Transverse colon (tissue), 4 donors: ENCODE data around the gene CISD3. TPM values are rescaled to one million over a fixed set of nuclear protein-coding genes. Genes with fewer than 3 reads are reported as not detected.

ENCODE experiments used
- DNase-seq: peaks from one replicate; pipeline ENCODE4 v3.0.0-alpha.2; 2019
- H3K27ac ChIP-seq, 4 donors: fragments of 200-600 bp; sonication (generic); 2 replicates each; pipeline ENCODE4 v1.5.1; 2016 to 2018; ENCODE audit warnings: inconsistent platforms in 4 of 4
- H3K27me3 ChIP-seq: fragments of 200-600 bp; sonication (generic); 2 replicates; pipeline ENCODE4 v1.5.1; 2017; ENCODE audit warnings: inconsistent platforms
- H3K36me3 ChIP-seq, 4 donors: fragments of 200-600 bp; sonication (generic); 2 replicates each; pipeline ENCODE4 v1.5.1; 2017 to 2019; ENCODE audit warnings: inconsistent platforms in 4 of 4
- H3K4me1 ChIP-seq, 4 donors: fragments of 200-600 bp; sonication (generic); 2 replicates each; pipeline ENCODE4 v1.5.1; 2017 to 2020; ENCODE audit warnings: inconsistent platforms in 4 of 4
- H3K4me3 ChIP-seq, 4 donors: fragments of 200-600 bp; sonication (generic); 1 replicate in 1 of 4; 2 replicates in 3 of 4; pipeline versions ENCODE4 v1.5.1 to v1.6.1; 2017 to 2019; ENCODE audit warnings: inconsistent platforms in 4 of 4
- H3K9me3 ChIP-seq, 2 donors: fragments of 200-600 bp; sonication (generic); 2 replicates each; pipeline ENCODE4 v1.5.1; 2017 to 2019; ENCODE audit warnings: inconsistent platforms in 2 of 2
- EP300 ChIP-seq: sonication (generic); formaldehyde crosslinking; IDR thresholded peaks from one replicate; pipeline ENCODE4 v1.6.1; 2017; ENCODE audit warnings: antibody characterized with exemption, low read depth
- POLR2A ChIP-seq: fragments of 450-650 bp; IDR thresholded peaks from one replicate; pipeline ENCODE4 v1.6.1; 2016; ENCODE audit warnings: antibody characterized with exemption, mild to moderate bottlenecking, moderate library complexity
- POLR2AphosphoS5 ChIP-seq, 3 donors: sonication (generic); formaldehyde crosslinking; IDR thresholded peaks; one replicate each; pipeline ENCODE4 v1.6.1; 2016; ENCODE audit warnings: antibody characterized with exemption in 3 of 3
- WGBS, 2 donors: methylation state at CpG; one replicate each; pipeline ENCODE4 v1.1.5; 2018; ENCODE audit warnings: low coverage in 1 of 2; 5-methylcytosine and 5-hydroxymethylcytosine counted together
- in situ Hi-C, 4 donors: fragments of 200-750 bp; cut with MboI; loops; one replicate each; pipeline versions ENCODE4 v1.15.0 to v1.15.1; 2017; ENCODE audit warnings: low sequenced_read_pairs in 3 of 4, low pct_ligation_motif_present in 1 of 4, low pct_unique_long_range_greater_than_20kb in 1 of 4
- intact Hi-C: fragments of 100-400 bp; cut with DNase I; formaldehyde crosslinking; loops from one replicate; pipeline ENCODE4 v1.15.1; 2023; ENCODE audit warnings: low total_unique reads
- total RNA-seq, 4 donors: library from RNA; depleted of rRNA; stranded (reverse); fragments of >200 nt; gene quantifications; one replicate each; pipeline ENCODE4 v1.1.0, GENCODE V29; 2016
- TF ChIP-seq, protein P1 (sequence below), 5 experiments: fragments of 200-600 bp in 3 of 5; fragments of 450-650 bp in 2 of 5; sonication (generic) in 3 of 5; IDR thresholded peaks; 1 replicate in 2 of 5; 2 replicates in 3 of 5; pipeline ENCODE4 v1.5.1; 2016 to 2017; ENCODE audit warnings: antibody characterized with exemption in 5 of 5, inconsistent platforms in 3 of 5, mild to moderate bottlenecking in 2 of 5, moderate library complexity in 1 of 5

CISD3 gene
- total RNA-seq, 4 donors from 2014 or later: 11.2 to 35.0 (median 20.5) TPM

GRCh38 chr17:38709104-38709820 is 20.9 kb upstream of the CISD3 start:
- no peak overlapping the region for H3K27ac ChIP-seq
- 90 to 94% methylated on average over 15 to 18 of the region's 18 CpGs for WGBS, 2 donors
- intact Hi-C loops: no loop called here

DNA sequence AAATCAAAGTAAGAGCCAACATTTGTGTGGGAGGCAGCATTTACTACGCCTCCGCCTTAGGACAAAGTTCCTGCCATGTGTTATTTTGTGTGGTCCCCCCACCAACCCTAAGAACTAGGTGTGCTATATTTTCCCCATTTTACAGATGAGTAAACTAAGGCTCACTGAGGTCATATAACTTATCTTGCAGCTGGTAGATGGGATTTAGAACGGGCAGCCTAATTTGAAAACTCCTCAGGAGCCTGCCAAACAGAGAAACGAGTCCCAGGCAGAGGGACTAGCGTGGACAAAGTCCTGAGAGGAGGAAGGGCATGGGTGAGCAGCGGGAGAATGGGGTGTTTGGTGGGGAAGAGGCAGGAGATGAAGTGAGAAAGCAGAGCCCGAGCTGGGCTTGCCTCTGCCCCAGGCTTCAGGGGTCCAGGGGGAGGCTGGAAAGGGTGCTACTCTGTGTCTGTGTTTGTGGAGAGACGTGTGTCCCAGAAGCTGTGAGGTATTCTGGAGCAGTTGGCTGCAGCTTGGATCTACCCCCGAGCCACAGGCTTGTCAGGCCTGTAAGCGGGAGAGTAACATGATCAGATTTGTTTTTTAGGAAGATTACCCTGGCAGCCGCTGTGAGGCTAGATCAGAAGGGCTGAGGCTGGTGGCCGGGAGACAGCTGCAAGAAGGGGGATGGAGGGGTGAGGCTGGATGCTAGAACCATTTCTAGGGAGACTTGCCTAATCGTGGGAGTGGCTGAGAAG is 20.1 kb upstream of the CISD3 start:
- Histone ChIP-seq H3K4me3 (no peak overlapping the region), H3K36me3 (peaks cover 0 to 9% (median under 1%) of the 10 kb centered on the region in 4 donors), H3K27me3 (no peaks in the 10 kb centered on the region), H3K9me3 (no peaks in the 10 kb centered on the region), H3K4me1 (peaks cover 5 to 16% (median 13%) of the 10 kb centered on the region in 4 donors), H3K27ac (no peak overlapping the region)
- in situ Hi-C loops (no loop called here), intact Hi-C loops (no loop called here)
- no peak for DNase-seq
- WGBS, 2 donors: 76 to 77% methylated on average over 5 to 13 of the region's 13 CpGs
- TF ChIP-seq POLR2A: no peak
- no peak for TF ChIP-seq POLR2AphosphoS5 (IDR thresholded peaks at IDR 0.05)
- no peak for TF ChIP-seq EP300
- TF ChIP-seq, protein P1, sequence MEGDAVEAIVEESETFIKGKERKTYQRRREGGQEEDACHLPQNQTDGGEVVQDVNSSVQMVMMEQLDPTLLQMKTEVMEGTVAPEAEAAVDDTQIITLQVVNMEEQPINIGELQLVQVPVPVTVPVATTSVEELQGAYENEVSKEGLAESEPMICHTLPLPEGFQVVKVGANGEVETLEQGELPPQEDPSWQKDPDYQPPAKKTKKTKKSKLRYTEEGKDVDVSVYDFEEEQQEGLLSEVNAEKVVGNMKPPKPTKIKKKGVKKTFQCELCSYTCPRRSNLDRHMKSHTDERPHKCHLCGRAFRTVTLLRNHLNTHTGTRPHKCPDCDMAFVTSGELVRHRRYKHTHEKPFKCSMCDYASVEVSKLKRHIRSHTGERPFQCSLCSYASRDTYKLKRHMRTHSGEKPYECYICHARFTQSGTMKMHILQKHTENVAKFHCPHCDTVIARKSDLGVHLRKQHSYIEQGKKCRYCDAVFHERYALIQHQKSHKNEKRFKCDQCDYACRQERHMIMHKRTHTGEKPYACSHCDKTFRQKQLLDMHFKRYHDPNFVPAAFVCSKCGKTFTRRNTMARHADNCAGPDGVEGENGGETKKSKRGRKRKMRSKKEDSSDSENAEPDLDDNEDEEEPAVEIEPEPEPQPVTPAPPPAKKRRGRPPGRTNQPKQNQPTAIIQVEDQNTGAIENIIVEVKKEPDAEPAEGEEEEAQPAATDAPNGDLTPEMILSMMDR (IDR thresholded peaks at IDR 0.05): no peak

More at GRCh38 chr17:38709104-38709820, 20.9 kb upstream of the CISD3 start:
- Histone ChIP-seq H3K36me3 (peaks cover 0 to 9% (median 0%) of the 10 kb centered on the region in 4 donors), H3K4me1 (peaks cover 5 to 16% (median 13%) of the 10 kb centered on the region in 4 donors), H3K4me3 (no peak overlapping the region), H3K27me3 (no peaks in the 10 kb centered on the region), H3K9me3 (no peaks in the 10 kb centered on the region)
- TF ChIP-seq POLR2A: no peak
- TF ChIP-seq, protein P1 (IDR thresholded peaks at IDR 0.05): no peak
- TF ChIP-seq EP300: no peak
- TF ChIP-seq POLR2AphosphoS5 (IDR thresholded peaks at IDR 0.05): no peak
- DNase-seq: no peak
- in situ Hi-C loops: no loop called here

GRCh38 chr17:38710604-38710962 is 19.6 kb upstream of the CISD3 start:
- TF ChIP-seq POLR2AphosphoS5 (IDR thresholded peaks at IDR 0.05) (no peak), POLR2A (no peak)
- TF ChIP-seq, protein P1 (IDR thresholded peaks at IDR 0.05): no peak
- no peak for DNase-seq
- no peaks in the 10 kb centered on the region for H3K9me3 ChIP-seq
- no peak overlapping the region for H3K27ac ChIP-seq
- H3K4me3 ChIP-seq: no peak overlapping the region
- H3K27me3 ChIP-seq: no peaks in the 10 kb centered on the region
- peaks cover 0 to 9% (median 3%) of the 10 kb centered on the region in 4 donors for H3K36me3 ChIP-seq
- WGBS, 2 donors: 100% methylated on average over 3 of the region's 3 CpGs; no CpG with 5 or more reads in 1 of the 2 donors
- intact Hi-C loops (no loop called here), in situ Hi-C loops (no loop called here)
- peaks cover 5 to 16% (median 13%) of the 10 kb centered on the region in 4 donors for H3K4me1 ChIP-seq

DNA sequence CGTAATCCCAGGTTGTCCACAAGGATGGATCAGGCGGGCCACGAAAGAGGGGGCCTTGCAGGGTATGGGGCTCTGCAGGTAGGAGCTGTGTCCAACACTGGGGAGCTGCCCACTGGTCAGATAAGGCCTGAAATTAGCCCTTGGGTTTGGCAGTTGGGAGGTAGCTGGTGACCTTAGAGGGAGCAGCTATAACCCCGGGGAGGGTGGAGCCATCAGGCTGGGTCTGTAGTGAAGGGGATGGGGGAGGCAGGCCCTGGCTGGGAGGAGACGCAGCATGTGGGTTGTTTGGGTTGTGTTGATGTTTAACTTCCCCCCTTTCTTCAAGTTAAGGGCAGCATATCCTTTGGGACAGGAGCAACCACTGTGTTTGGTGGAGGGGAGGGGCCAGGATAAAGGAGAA is 19.2 kb upstream of the CISD3 start:
- no peak for DNase-seq
- intact Hi-C loops: no loop called here
- no peak overlapping the region for H3K27ac ChIP-seq

More for the DNA sequence above, 19.2 kb upstream of the CISD3 start:
- no peaks in the 10 kb centered on the region for H3K9me3 ChIP-seq
- peaks cover 5 to 16% (median 13%) of the 10 kb centered on the region in 4 donors for H3K4me1 ChIP-seq
- peaks cover 0 to 13% (median 5%) of the 10 kb centered on the region in 4 donors for H3K36me3 ChIP-seq
- WGBS, 2 donors: 51 to 86% methylated on average over 2 to 5 of the region's 5 CpGs
- TF ChIP-seq, protein P1 (IDR thresholded peaks at IDR 0.05): no peak
- TF ChIP-seq EP300: no peak
- TF ChIP-seq POLR2A: no peak
- no peak for TF ChIP-seq POLR2AphosphoS5 (IDR thresholded peaks at IDR 0.05)
- in situ Hi-C loops: no loop called here
- no peaks in the 10 kb centered on the region for H3K27me3 ChIP-seq
- H3K4me3 ChIP-seq: no peak overlapping the region
